Left lung (tissue), 10 donors: ENCODE data around the gene L1TD1. TPM values are rescaled to one million over a fixed set of nuclear protein-coding genes. Genes with fewer than 3 reads are reported as not detected.

Experiments
- ATAC-seq: fragments of 200-7000 bp; cut with Tn5 transposase; one replicate; pipeline ENCODE4 v1.9.1; 2020; ENCODE audit warnings: moderate library complexity
- DNase-seq, 4 donors: peaks; one replicate each; pipeline ENCODE4 v3.0.0-alpha.2; 2013 to 2020
- H3K27ac ChIP-seq, 2 donors: fragments of 200-600 bp; sonication (generic) in 1 of 2; one replicate each; pipeline versions ENCODE4 v1.5.0 to v1.8.0; 2020 to 2021
- H3K27me3 ChIP-seq, 2 donors: fragments of 200-600 bp; sonication (generic) in 1 of 2; one replicate each; pipeline versions ENCODE4 v1.5.0 to v1.8.0; 2020 to 2021
- H3K36me3 ChIP-seq, 2 donors: fragments of 200-600 bp; sonication (generic) in 1 of 2; one replicate each; pipeline versions ENCODE4 v1.5.0 to v1.8.0; 2020 to 2021
- H3K4me1 ChIP-seq, 2 donors: fragments of 200-600 bp; one replicate each; pipeline ENCODE4 v1.8.0; 2021
- H3K4me3 ChIP-seq, 2 donors: fragments of 200-600 bp; sonication (generic) in 1 of 2; one replicate each; pipeline versions ENCODE4 v1.5.0 to v1.8.0; 2020 to 2021; ENCODE audit warnings: mild to moderate bottlenecking in 1 of 2
- H3K9me3 ChIP-seq, 2 donors: fragments of 200-600 bp; sonication (generic) in 1 of 2; one replicate each; pipeline versions ENCODE4 v1.5.0 to v1.8.0; 2020 to 2021
- CTCF ChIP-seq, 2 donors: fragments of 200-600 bp; sonication (generic) in 1 of 2; IDR thresholded peaks; one replicate each; pipeline versions ENCODE4 v1.5.0 to v1.8.0; 2021; ENCODE audit warnings: antibody characterized with exemption in 2 of 2
- intact Hi-C, 2 donors: fragments of 100-400 bp; cut with DNase I; formaldehyde crosslinking; loops; one replicate each; pipeline versions ENCODE4 v1.11.2 to v1.14.2; 2022
- polyA plus RNA-seq, 6 donors: library from polyadenylated mRNA; unstranded; fragments of 120-200 nt; gene quantifications; one replicate each; pipeline ENCODE4 v1.2.1, GENCODE V29; 2013; ENCODE audit not compliant: insufficient read length in 6 of 6
- total RNA-seq, 2 donors: library from RNA; stranded (reverse); fragmentation: NEBNext Ultra II Directional; extraction: Animal tissue kit (Norgen Biotek cat#: 25700); gene quantifications; one replicate each; pipeline ENCODE4 v1.2.1, GENCODE V29; 2021
- donor health status: DM: no; HTN: yes; CAD: no.
- donor health status: DM: no; HTN: no; CAD: no.

Gene L1TD1
- total and polyA plus RNA-seq, 8 donors = 0.93 to 8.4 (median 6.2) TPM

- H3K36me3 ChIP-seq = no peaks in the 10 kb centered on the region
- H3K4me3 ChIP-seq = no peak overlapping the region
- H3K4me1 ChIP-seq = no peaks in the 10 kb centered on the region
- DNase-seq (no peak), ATAC-seq (no peak)
- no peaks in the 10 kb centered on the region for H3K27me3 ChIP-seq
- H3K9me3 ChIP-seq = no peaks in the 10 kb centered on the region
- TF ChIP-seq CTCF (IDR thresholded peaks at IDR 0.05) = no peak
- intact Hi-C loops = no loop called here
- H3K27ac ChIP-seq = no peak overlapping the region
Measured at GRCh38 chr1:62250126-62250726, 55.6 kb downstream of the L1TD1 start.

GRCh38 chr1:62259551-62259950, 64.9 kb downstream of the L1TD1 start:
- Histone ChIP-seq H3K4me3 (no peak overlapping the region), H3K27me3 (no peaks in the 10 kb centered on the region), H3K27ac (no peak overlapping the region), H3K4me1 (no peaks in the 10 kb centered on the region), H3K36me3 (no peaks in the 10 kb centered on the region), H3K9me3 (no peaks in the 10 kb centered on the region)
- ATAC-seq = no peak
- TF ChIP-seq CTCF (IDR thresholded peaks at IDR 0.05) = no peak
- no peak for DNase-seq
- intact Hi-C loops = no loop called here

GRCh38 chr1:62260688-62261087, 66.0 kb downstream of the L1TD1 start:
- intact Hi-C loops = no loop called here

More at GRCh38 chr1:62260688-62261087, 66.0 kb downstream of the L1TD1 start:
- H3K27ac ChIP-seq = no peak overlapping the region
- ATAC-seq = no peak
- no peak for TF ChIP-seq CTCF (IDR thresholded peaks at IDR 0.05)
- H3K4me1 ChIP-seq = no peaks in the 10 kb centered on the region
- no peaks in the 10 kb centered on the region for H3K36me3 ChIP-seq
- DNase-seq = no peak
- no peaks in the 10 kb centered on the region for H3K9me3 ChIP-seq
- no peak overlapping the region for H3K4me3 ChIP-seq
- no peaks in the 10 kb centered on the region for H3K27me3 ChIP-seq

Other genes with a start within 250 kb of the L1TD1 start
- gene KANK4, start 124.6 kb downstream of the L1TD1 start, total RNA-seq = 1 to 10 TPM; 2.0 to 2.6 TPM
- 10 to 100 TPM in 5 of 6 donors, 1 to 10 TPM in 1; 10.0 to 15.1 (median 11.6) TPM for gene KANK4, start 124.6 kb downstream of the L1TD1 start, polyA plus RNA-seq
- 10 to 100 TPM; 21.1 to 26.7 TPM for gene USP1, start 242.2 kb downstream of the L1TD1 start, total RNA-seq
- 10 to 100 TPM; 52.4 to 72.3 (median 57.9) TPM for gene USP1, start 242.2 kb downstream of the L1TD1 start, polyA plus RNA-seq